Measurements from ENCODE around the gene APMAP.
"Not testable (repeated sequence)": the region's sequence is repeated elsewhere in the genome, so short reads cannot be mapped to it uniquely, and the experiment has no call there.

The APMAP gene

GRCh38 chr20:25008388-25009217 is 16.1 kb upstream of the APMAP start:
- TF ChIP-seq ZNF274 (IDR thresholded peaks at IDR 0.05; ENCODE audit: low read depth, low read length): no peak
- H3K4me3 ChIP-seq (ENCODE audit: low read length): no peak overlapping the region

DNA sequence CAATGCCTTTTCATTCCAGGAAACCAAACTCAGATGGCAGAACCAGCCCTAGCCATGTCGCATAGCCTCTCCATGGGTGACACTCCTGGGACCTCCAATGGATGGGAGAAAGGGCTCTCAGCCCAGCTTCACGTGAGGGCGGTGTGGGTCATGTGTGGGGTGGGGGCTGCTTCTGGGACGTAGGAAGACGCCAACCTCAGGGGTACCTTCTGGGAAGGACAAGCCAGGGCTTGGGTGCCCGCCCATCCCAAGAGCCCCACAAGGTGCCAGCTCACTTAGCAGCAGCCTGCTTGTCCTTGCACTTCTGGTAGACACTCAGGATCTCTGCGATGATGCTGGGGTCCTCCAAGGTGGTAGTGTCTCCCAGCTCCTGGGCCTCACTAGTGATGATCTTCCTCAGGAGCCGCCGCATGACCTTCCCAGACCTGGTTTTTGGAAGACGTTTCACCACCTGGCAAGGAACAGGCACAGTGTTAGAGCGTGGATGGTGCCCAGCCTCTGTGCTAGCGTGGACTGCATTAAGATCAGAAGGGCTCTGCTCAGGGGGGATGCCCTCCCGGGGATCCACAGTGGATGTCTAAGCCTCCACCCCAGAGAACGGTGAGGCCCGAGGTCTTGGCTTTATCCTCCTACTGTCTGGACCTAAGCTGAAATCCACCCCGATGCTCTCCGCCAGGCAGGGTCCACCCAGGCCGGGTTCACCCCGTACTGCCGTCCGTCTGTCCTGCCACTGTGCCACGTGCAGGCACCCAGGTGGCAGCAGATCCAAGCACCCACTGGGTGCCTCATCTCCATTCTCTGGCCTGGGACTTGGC is 15.1 kb upstream of the APMAP start:
- no peak overlapping the region for H3K4me3 ChIP-seq (ENCODE audit: low read length)
- no peak for TF ChIP-seq ZNF274 (IDR thresholded peaks at IDR 0.05; ENCODE audit: low read depth, low read length)

DNA sequence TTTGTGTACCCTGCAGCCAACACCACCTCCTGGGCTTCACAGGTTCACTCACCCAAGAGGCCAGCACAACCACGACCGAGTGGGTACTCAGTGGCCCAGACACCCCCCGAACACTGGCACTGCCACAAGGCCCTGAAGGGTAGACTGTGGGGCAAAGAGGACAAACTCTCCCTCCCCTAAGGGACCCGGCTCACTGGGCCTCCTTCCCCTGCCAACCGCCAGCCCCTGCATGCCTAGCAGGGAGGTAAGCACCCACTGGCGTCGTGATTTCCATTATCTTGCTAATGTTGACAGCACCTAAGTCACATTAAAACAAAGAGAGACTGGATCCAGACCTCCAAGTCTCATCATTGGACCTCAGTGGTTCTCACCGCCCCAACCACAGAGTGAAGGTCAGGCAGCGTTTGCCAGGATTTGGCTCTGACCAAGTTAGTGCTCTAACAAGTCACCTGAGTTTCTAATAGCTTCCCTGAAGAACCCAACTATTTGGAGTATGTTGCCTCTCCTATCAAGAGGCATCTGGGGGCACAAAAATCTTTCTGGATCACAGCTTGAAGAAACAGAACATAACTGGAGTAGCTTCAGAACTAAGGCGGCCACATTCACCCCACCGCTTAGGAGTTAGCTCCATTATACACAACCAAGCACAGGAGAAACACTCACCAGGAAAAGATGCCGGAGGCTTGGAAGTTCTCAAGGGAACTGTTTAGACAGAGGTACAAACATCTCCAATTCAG is 14.0 kb upstream of the APMAP start:
- no peak overlapping the region for H3K4me3 ChIP-seq (ENCODE audit: low read length)
- TF ChIP-seq ZNF274 (IDR thresholded peaks at IDR 0.05; ENCODE audit: low read depth, low read length): no peak

DNA sequence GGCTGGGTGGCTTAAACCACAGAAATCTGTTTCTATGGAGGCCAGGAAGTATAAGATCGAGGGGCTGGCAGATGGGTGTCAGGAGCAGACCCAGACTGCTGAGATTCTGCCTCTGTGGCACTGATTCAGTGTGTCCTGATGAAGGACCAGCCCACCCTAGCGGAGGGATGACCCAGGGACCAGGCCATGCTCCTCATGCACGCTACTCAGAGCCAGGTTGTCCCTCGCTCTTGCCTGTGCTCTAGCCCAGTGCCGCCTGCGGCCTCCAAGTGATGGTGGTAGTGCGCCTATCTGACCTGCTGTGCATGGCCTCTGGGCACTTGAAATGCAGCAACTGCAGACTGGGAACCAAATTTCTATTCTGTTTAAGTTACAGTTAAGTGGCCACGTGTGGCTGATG is 13.1 kb upstream of the APMAP start:
- no peak for TF ChIP-seq ZNF274 (IDR thresholded peaks at IDR 0.05; ENCODE audit: low read depth, low read length)
- no peak overlapping the region for H3K4me3 ChIP-seq (ENCODE audit: low read length)

- no peak for TF ChIP-seq ZNF274 (IDR thresholded peaks at IDR 0.05; ENCODE audit: low read depth, low read length)
- no peak overlapping the region for H3K4me3 ChIP-seq (ENCODE audit: low read length)
Observed at GRCh38 chr20:25005220-25005619, 12.7 kb upstream of the APMAP start.

GRCh38 chr20:25003002-25003401 is 10.5 kb upstream of the APMAP start:
- TF ChIP-seq ZNF274 (IDR thresholded peaks at IDR 0.05; ENCODE audit: low read depth, low read length): no peak
- H3K4me3 ChIP-seq (ENCODE audit: low read length): no peak overlapping the region

DNA sequence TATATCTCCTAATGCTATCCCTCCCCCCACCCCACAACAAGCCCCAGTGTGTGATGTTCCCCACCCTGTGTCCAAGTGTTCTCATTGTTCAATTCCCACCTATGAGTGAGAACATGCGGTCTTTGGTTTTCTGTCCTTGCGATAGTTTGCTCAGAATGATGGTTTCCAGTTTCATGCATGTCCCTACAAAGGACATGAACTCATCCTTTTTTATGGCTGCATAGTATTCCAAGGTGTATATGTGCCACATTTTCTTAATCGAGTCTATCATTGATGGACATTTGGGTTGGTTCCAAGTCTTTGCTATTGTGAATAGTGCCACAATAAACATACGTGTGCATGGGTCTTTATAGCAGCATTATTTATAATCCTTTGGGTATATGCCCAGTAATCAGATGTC is 8.8 kb upstream of the APMAP start:
- H3K4me3 ChIP-seq (ENCODE audit: low read length): not testable (repeated sequence)

GRCh38 chr20:25000268-25000801 is 7.8 kb upstream of the APMAP start:
- TF ChIP-seq ZNF274 (IDR thresholded peaks at IDR 0.05; ENCODE audit: low read depth, low read length): no peak
- H3K4me3 ChIP-seq (ENCODE audit: low read length): no peak overlapping the region

- TF ChIP-seq ZNF274 (IDR thresholded peaks at IDR 0.05; ENCODE audit: low read depth, low read length): no peak
- H3K4me3 ChIP-seq (ENCODE audit: low read length): no peak overlapping the region
Observed at GRCh38 chr20:24999568-24999967, 7.0 kb upstream of the APMAP start.

DNA sequence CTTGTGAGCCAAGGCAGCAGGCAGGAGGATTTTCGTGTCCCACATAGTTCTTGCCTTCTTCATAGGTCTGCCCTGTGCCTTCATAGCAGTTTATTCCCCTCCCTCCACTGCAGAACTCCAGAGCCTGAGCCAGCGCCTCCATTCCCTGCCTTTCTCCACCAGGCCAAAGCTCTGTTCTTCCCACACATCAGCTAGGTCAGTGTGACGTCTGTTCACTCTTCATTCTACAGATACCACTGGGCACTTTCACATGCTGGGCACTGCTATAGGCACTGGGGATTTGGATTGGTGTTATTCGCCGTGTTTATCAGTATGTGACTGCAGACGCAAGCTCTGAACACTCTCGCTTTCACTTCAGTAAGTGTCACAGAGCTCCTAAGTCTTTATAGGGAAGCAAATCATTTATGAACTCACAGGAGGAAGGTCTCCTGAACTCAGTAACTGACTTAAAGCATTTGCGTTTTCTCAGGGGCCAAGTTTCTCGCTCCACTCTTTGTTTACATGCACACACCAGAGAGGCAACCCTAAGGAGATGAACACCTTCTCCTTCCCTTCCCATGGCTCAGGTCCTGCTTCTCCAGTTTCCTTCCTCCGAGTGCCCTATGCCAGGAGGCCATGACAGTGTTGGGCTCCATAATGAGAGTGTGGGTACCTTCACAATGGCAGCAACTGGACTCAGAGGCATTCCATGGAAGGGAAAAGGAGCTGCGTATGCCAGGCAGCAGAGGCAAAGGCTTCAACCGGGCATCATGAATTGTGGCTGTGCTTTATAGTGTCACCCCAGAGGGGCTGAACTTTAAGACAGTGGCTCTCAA is 6.3 kb upstream of the APMAP start:
- no peak for TF ChIP-seq ZNF274 (IDR thresholded peaks at IDR 0.05; ENCODE audit: low read depth, low read length)

GRCh38 chr20:24998121-24998520 is 5.6 kb upstream of the APMAP start:
- no peak for TF ChIP-seq ZNF274 (IDR thresholded peaks at IDR 0.05; ENCODE audit: low read depth, low read length)
- H3K4me3 ChIP-seq (ENCODE audit: low read length): no peak overlapping the region

More for the DNA sequence above, 6.3 kb upstream of the APMAP start:
- no peak overlapping the region for H3K4me3 ChIP-seq (ENCODE audit: low read length)

- no peak for TF ChIP-seq ZNF274 (IDR thresholded peaks at IDR 0.05; ENCODE audit: low read depth, low read length)
- no peak overlapping the region for H3K4me3 ChIP-seq (ENCODE audit: low read length)
Observed at GRCh38 chr20:24996449-24997377, 4.2 kb upstream of the APMAP start.
